HTR-8/SVneo (cell line): Measurements from ENCODE around the gene EFNA5.
A peak's percentile ranks its signal among the peaks of the same experiment; 100 is the strongest.

Experiments
- DNase-seq: peaks from one replicate; pipeline ENCODE4 v3.0.0; 2011; ENCODE audit warnings: low spot score, mixed read lengths; ENCODE audit not compliant: insufficient read length
- FAIRE-seq: peaks from 2 replicates; lab custom pipeline; 2011; peaks lifted over from hg19 to GRCh38; lab: Jason Lieb, UNC

EFNA5 gene

GRCh38 chr5:107673368-107674136 lies 2.8 kb upstream of the EFNA5 start:
- peak; percentile 75 for DNase-seq
- FAIRE-seq, result no peak

DNA sequence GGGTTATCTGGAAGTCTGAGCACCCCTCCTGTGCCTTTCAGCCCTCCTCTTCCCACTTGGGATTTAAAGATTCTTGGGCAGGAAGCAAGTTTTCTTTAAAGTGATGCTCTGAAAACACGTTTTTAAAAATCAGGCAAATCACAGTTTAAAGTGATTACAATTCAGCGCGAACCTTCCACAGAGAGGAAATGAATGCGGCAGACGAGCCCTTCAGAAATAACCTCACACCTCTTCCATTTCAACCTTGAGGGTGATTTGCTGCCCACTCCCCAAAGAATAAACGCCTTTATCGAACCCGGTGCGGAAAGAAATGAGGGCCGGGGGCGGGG lies 2.3 kb upstream of the EFNA5 start:
- DNase-seq (no peak), FAIRE-seq (no peak)

DNA sequence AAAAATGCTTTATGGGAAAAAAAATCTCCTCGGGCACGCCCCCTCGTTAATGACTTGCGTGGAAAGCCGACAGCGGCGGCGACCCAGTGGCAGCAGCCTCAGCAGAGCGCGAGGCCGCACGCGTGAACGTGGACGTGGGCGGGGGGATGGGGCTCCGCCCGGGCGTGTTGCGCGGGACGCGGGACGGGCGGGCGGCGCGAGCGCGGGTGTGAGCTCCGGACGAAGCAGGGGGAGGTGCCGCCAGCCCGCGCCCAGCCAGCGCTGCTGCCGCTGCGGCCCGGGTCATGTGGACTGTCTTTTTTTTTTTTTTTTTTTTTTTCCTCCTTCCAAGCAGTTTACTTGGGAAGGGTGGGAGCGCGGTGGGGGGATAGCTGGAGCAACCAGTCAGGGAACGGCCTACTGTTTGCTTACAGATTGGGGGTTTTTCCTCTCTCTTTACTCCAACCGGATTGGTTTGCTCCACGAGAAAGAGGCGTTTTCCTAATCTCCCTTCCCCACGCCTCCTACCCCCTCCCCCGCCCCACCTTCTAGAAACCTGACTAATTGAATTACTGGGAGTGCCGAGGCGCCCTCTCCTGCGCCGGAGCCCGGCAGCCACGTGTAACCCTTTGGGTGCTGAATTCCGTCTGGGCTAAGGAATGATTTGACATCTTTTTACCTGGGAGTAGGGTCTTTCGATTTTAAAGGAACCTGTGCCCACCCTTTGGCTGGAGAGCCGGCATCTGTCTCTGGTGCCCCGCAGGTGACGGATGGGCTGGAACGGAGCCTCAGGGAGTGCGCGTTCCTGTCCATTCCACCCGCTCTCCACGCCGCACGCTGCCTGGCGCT lies 1.7 kb upstream of the EFNA5 start:
- DNase-seq (peak; percentile 62), FAIRE-seq (no peak)

DNA sequence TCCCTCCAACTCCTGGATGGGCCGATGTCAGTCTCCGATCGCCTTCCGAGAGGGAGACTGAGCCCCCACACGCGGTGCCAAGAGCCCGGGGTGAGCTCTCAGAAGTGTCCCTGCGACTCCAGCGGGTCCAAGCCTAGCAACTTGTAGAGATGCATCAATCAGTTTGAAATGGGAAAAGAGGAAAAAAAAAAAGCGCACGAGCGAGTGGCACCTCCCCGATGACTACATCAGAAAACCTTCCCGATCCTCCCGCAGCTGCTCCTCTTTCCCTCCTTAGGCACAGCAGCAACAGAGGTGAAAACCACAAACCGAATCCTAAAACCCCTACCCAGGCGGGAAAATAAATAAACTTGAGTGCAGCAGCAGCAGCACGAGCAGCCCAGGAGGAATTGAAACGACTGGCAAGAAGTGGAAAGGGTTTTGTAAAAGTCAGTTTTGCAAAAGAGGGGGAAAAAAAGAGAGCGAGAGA lies 1.0 kb upstream of the EFNA5 start:
- DNase-seq (peak; percentile 17), FAIRE-seq (no peak)

DNA sequence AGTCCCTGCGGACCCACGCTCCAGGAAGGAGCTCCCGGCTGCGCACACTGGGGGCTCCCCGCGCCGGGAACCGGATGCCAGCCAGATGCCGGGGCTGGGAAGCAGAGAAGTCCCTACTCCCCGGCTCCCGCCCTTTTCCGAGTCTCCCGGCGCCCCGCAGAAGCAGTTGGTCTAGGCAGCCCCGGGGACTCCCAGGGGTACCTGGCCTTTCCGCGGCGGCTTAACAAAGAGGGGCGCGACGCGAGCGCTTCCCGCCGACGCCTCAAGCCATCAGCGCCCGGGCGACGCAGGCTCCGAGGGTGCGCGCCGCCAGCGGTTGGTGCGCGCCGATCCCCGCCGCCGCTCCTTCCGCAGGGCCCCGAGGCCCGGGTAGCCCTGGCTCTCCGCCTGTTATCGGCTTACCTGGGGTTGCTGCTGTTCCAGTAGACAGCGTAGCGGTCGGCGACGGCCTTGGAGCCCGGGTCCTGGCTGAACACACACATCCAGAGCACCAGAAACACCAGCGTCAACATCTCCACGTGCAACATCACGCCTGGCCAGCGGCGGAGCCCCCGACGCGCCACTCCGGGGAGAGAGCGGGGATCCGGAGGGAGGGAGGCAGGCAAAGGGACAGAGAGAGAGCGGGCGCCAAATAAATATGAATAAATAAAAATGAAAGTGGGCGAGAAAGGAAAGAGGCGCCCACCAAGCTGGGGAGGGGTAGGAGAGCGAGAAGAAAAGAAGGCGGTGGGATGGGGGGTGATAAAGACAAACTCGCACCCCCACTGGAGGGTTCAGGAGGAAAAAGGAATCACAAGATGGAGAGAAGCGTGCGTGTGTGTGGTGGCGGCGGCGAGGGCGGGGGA lies 428 bp downstream of the EFNA5 start:
- FAIRE-seq (no peak), DNase-seq (peak; percentile 5)

DNA sequence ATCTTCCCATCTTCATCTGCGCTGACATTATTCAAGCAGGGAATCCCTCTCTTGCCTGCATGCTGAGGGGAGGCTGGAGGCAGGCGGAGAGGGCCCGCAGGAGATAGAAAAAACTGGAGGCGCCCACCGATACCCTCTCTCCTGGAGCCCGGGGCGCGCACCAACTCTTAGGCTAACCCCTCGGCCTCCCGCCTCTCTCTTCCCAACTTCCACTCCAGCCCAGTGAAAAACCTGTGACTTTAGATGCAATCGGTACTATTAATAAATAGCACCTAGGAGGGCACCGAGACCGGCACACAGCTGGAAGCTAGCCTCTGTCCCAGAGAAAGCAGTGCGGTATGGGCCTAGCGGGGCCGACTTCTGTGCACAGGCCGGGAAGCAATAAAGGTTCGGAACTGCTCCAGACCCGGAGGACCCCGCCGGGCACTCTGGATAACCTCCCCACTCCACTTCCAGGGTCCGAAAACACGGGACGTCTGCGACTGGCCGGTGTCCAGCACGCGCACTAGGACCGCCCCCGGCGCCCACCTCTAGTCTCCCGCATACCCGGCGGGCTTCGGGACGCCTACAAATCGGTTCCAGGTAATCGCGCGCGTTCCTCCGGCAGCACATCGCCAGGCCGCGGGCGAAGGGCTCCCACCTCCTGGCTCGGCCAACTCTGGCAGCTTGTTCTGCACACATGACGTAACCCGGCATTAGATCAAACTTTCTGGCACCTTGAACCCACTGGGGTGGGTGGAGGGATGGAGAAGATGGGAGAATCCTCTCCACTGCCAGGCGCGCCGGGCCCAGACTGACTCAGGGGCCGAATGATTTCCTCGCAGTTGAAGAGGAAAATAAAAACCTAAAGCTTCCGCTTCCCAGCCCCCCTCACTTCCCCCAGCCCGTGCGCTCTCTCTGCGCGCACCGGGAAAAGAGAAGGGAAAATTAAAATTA lies 1.4 kb downstream of the EFNA5 start:
- no peak for DNase-seq

DNA sequence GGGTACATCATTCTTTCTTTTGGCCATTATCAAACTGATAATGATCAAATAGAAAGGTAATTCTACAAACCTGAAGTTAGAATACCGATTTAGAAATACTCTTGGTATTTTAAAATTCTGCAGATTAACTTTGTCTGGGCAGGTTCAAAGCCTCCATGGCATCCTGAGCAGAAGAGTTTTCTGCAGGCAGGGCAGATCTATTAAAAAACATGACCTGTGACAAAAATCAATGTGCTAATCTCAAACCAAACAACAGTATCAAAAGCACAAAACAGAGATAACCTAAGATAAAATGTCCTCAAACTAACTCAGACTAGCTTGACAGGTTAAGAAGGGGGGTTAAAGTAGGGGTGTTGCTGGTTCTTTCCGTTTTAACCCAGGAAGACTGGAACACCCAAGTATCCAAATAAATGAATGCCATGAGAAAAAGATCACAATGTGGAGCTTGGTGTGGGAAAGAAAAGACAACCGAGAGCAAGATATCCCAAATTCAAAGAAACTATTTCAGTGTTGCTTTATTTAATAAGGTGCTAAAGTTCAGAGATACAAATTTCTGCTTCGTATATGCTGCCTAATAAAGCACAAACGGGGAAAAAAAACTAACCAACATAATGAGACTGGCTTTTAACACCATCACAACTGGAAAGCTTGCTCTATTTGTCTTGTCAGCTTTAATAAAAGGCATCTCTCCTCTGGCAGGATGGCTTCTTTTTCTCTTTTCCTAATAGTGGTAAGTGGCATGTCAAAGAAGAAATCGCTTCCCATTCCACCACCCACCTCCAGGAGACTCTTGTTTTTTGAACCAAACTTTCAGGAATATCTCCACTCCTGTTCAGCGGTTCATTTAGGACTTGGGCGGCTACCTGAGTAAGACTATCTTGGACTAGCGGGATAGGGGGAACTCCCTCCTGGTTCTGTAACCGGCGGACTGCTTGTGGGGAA lies 2.3 kb downstream of the EFNA5 start:
- FAIRE-seq, result no peak
- DNase-seq, result no peak

More for the DNA sequence above, 1.4 kb downstream of the EFNA5 start:
- FAIRE-seq, result no peak

DNA sequence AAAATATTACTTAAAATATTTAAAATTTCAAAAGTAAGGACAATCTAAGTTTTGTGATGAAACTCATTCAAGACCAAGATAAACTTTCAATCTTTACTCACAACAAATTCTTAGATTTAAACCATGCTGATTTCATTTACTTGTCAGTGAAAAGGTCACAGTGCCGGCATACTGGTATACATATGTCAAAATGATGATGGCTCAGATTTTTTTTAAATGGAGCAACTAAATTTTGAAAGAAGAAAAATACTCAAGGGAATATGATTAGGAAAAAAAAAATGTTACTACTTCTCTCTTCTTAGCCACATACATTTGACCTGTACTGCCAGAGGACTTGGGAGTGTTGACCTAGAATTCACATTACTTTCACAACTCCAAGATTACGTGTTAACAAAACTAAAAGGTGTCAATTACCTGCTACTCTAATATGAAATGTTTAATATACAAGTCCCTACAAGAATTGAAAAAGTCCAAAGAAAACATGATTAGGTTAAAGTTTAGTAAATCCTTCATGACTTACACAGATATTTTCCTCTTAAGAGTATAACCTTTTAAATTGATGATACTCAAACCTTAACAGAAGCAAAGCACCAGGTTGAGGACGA lies 4.6 kb downstream of the EFNA5 start:
- no peak for FAIRE-seq
- no peak for DNase-seq

- DNase-seq (no peak), FAIRE-seq (no peak)
Observed at GRCh38 chr5:107665036-107665570, 5.6 kb downstream of the EFNA5 start.

GRCh38 chr5:107663697-107664096 lies 7.0 kb downstream of the EFNA5 start:
- no peak for FAIRE-seq
- no peak for DNase-seq

- no peak for DNase-seq
- no peak for FAIRE-seq
Observed at GRCh38 chr5:107661650-107662044, 9.1 kb downstream of the EFNA5 start.

GRCh38 chr5:107661038-107661649 lies 9.6 kb downstream of the EFNA5 start:
- no peak for DNase-seq
- FAIRE-seq, result no peak

- FAIRE-seq, result no peak
- no peak for DNase-seq
Observed at GRCh38 chr5:107658528-107658927, 12.2 kb downstream of the EFNA5 start.

DNA sequence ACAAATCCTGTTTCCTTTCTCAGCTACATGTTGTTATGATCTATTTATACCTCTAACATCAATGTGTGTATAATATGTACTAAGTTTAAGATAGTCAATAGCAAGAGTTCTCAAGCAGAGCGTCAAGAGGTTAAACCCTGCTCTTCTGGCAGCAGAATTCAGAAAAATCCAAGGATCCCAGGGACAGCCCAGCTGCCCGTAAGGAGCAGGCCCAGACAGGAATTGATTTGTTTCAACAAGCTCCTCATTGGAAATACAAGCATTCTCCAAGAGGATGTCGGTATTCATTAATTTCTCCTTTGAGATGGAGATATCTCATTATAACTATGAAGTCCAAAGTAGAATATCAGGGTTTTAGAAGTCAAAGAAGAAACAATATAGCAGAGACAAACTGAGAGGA lies 14.9 kb downstream of the EFNA5 start:
- DNase-seq (no peak), FAIRE-seq (no peak)

DNA sequence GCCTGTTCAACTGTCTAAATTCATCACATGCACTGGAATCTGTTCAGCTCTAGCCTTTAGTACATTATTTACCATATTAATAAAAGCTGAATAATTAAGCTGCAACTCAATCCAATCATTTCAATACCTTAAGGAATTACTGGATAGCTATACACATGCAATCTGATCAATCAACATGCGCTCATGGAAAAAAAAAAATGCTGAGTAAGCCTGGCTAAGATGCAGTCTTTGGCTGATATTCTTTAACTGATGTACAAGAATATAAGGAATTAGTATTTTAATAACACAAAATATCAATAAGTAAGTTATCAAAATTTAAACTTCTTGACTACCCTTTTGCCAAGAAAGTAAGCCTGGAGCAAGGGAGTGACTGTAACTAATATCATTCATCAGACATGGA lies 15.9 kb downstream of the EFNA5 start:
- FAIRE-seq, result no peak
- no peak for DNase-seq

GRCh38 chr5:107653685-107654084 lies 17.1 kb downstream of the EFNA5 start:
- no peak for DNase-seq

DNA sequence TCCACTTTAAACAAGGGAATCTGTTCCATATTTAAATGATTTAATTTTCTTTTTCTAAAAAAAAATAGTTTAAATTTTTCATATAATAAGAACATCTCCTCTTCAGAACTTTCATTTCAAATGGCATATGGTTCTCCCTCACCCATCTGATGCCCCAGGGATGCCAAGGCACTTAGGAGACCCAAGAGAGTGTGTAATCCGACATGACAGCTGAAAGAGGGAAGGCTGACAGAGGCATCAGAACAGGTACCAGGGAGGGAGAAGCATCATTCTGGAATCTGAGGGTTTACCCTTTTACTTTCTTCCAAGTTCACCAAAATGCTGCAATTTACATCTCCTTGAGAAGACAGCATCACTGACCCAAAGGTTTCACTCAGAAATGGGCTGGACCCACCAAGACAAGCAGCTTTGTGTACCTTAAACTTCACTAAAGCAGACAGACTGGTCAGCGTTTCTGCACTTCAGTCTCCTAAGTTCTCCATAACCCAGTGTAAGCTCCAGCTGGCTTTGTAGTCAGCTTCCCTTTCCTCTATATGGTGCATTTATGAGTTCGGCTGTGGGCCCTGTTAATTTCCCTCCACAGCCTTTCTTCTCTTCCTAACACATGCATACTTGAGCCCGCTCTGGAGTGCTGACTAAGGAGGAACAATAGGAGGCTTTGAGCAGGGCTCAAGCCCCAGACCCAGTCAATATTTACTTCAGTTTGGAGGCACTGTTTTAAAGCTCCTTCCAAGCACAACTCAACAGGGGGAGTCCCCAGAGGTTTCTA lies 17.7 kb downstream of the EFNA5 start:
- DNase-seq, result no peak
- FAIRE-seq, result no peak

More at GRCh38 chr5:107653685-107654084, 17.1 kb downstream of the EFNA5 start:
- FAIRE-seq, result no peak
